Lung (tissue), 16 donors: ENCODE data around the gene AHCYL2. TPM values are rescaled to one million over a fixed set of nuclear protein-coding genes. Genes with fewer than 3 reads are reported as not detected.

Source experiments
- ATAC-seq: fragments of 200-7000 bp; cut with Tn5 transposase; one replicate; pipeline ENCODE4 v1.9.1; 2020; ENCODE audit warnings: moderate number of reproducible peaks; ENCODE audit not compliant: insufficient read depth, low FRiP score
- DNase-seq, 3 donors: peaks; one replicate each; pipeline ENCODE4 v3.0.0-alpha.2; 2013 to 2017
- H3K27ac ChIP-seq, 2 donors: one replicate each; pipeline ENCODE4 v1.5.1; 2013; ENCODE audit warnings: mild to moderate bottlenecking in 2 of 2, moderate library complexity in 2 of 2, control low read depth in 1 of 2, inconsistent platforms in 1 of 2, low read depth in 1 of 2, low read length in 1 of 2
- H3K27me3 ChIP-seq, 3 donors: one replicate each; pipeline ENCODE4 v1.5.1; 2013; ENCODE audit warnings: low read length in 2 of 3; ENCODE audit not compliant: control insufficient read depth in 3 of 3, insufficient read depth in 3 of 3
- H3K36me3 ChIP-seq, 4 donors: one replicate each; pipeline ENCODE4 v1.5.1; 2013; ENCODE audit warnings: low read length in 4 of 4, mild to moderate bottlenecking in 1 of 4, moderate library complexity in 1 of 4; ENCODE audit not compliant: control insufficient read depth in 4 of 4, insufficient read depth in 4 of 4
- H3K4me1 ChIP-seq, 5 donors: one replicate each; pipeline ENCODE4 v1.5.1; 2013; ENCODE audit warnings: low read length in 5 of 5, mild to moderate bottlenecking in 2 of 5, moderate library complexity in 1 of 5; ENCODE audit not compliant: control insufficient read depth in 5 of 5, insufficient read depth in 5 of 5
- H3K4me3 ChIP-seq: one replicate; pipeline ENCODE4 v1.5.1; 2013; ENCODE audit warnings: mild to moderate bottlenecking, control low read depth, moderate library complexity
- H3K9ac ChIP-seq, 2 donors: one replicate each; pipeline ENCODE4 v1.5.1; 2013; ENCODE audit warnings: low read length in 2 of 2, control low read depth in 1 of 2; ENCODE audit not compliant: insufficient read depth in 1 of 2
- H3K9me3 ChIP-seq, 4 donors: one replicate each; pipeline ENCODE4 v1.5.1; 2013; ENCODE audit warnings: low read length in 3 of 4, mild to moderate bottlenecking in 1 of 4, moderate library complexity in 1 of 4; ENCODE audit not compliant: control insufficient read depth in 4 of 4, insufficient read depth in 3 of 4
- CTCF ChIP-seq: IDR thresholded peaks from 2 replicates; pipeline ENCODE4 v1.5.1; 2012; ENCODE audit warnings: mild to moderate bottlenecking; ENCODE audit errors: control extremely low read depth, extremely low read depth
- WGBS, 2 donors: extraction: QIAGEN DNeasy Blood & Tissue Kit; methylation state at CpG; one replicate each; pipeline ENCODE4 v1.1.7; 2013; 5-methylcytosine and 5-hydroxymethylcytosine counted together
- long read RNA-seq, 5 donors: transcript quantifications; one replicate each; lab custom pipeline, GENCODE V29; 2026
- polyA plus RNA-seq, 2 donors: library from polyadenylated mRNA; stranded (reverse); fragments of 200-250 nt; gene quantifications; one replicate each; pipeline ENCODE4 v1.2.1, GENCODE V29; 2013
- total RNA-seq, 2 donors: library from RNA; depleted of rRNA in 1 of 2; stranded (reverse); fragments of >200 nt in 1 of 2; gene quantifications; one replicate each; pipeline ENCODE4 v1.2.1, GENCODE V29; 2014 to 2021
- donor health status: control.
- donor health status: control.
- donor health status: Bipolar disorder and iron deficiency.
- donor health status: healthy.
- donor health status: DM: yes; HTN: yes; CAD: no.

The AHCYL2 gene
- total RNA-seq: 100 to 1,000 TPM; 117 to 172 TPM
- 10 to 100 TPM; 16.3 to 70.8 TPM for polyA plus RNA-seq
- long read RNA-seq, donor 1, full-length matches to known transcripts: 8 of 8 reads
- long read RNA-seq, donor 1, partial matches to known transcripts: 0 of 8 reads
- long read RNA-seq, donor 1, other reads (novel, unspliced or antisense): 0 of 8 reads
- long read RNA-seq, donor 2: 0 reads
- long read RNA-seq, donor 3, full-length matches to known transcripts: 2 of 2 reads
- long read RNA-seq, donor 3, partial matches to known transcripts: 0 of 2 reads
- long read RNA-seq, donor 3, other reads (novel, unspliced or antisense): 0 of 2 reads
- long read RNA-seq, donor 4: 0 reads
- long read RNA-seq, donor 5, full-length matches to known transcripts: 1 of 1 reads
- long read RNA-seq, donor 5, partial matches to known transcripts: 0 of 1 reads
- long read RNA-seq, donor 5, other reads (novel, unspliced or antisense): 0 of 1 reads

- 1% methylated on average over 59 to 63 of the region's 63 CpGs for WGBS, 2 donors
- Histone ChIP-seq H3K27me3 (peaks cover 0 to 7% (median 0%) of the 10 kb centered on the region in 3 donors), H3K36me3 (no peaks in the 10 kb centered on the region), H3K4me1 (peaks cover 0 to 10% (median 3%) of the 10 kb centered on the region in 5 donors), H3K27ac (peak within 1 kb of the TSS; percentile 78 to 98), H3K4me3 (peak within 1 kb of the TSS; percentile 69), H3K9me3 (no peaks in the 10 kb centered on the region), H3K9ac (peak within 1 kb of the TSS; percentile 20 to 80)
- ATAC-seq: peak; percentile 99
- DNase-seq: peak; percentile 98 to 99 (median 99)
- no peak for TF ChIP-seq CTCF
Measured at GRCh38 chr7:129224251-129225205, at the start of gene AHCYL2. TSS of gene AHCYL2 (plus strand) at chr7:129225030.

GRCh38 chr7:129176916-129177710, 47.7 kb upstream of the AHCYL2 start:
- H3K9ac ChIP-seq: no peak overlapping the region
- 48 to 66% methylated on average over 11 of the region's 11 CpGs for WGBS, 2 donors
- H3K9me3 ChIP-seq: peaks cover 0 to 2% (median 0%) of the 10 kb centered on the region in 4 donors
- H3K4me1 ChIP-seq: peaks cover 0 to 4% (median 0%) of the 10 kb centered on the region in 5 donors
- no peak overlapping the region for H3K27ac ChIP-seq
- ATAC-seq: no peak
- no peak for TF ChIP-seq CTCF
- DNase-seq: peak; percentile 25 to 79 (median 78)
- H3K36me3 ChIP-seq: no peaks in the 10 kb centered on the region
- no peak overlapping the region for H3K4me3 ChIP-seq
- H3K27me3 ChIP-seq: peaks cover 0 to 29% (median 0%) of the 10 kb centered on the region in 3 donors

- TF ChIP-seq CTCF: no peak
- Histone ChIP-seq H3K9me3 (no peaks in the 10 kb centered on the region), H3K27ac (no peak overlapping the region), H3K4me1 (peaks cover 3 to 10% (median 4%) of the 10 kb centered on the region in 5 donors), H3K27me3 (peaks cover 0 to 4% (median 4%) of the 10 kb centered on the region in 3 donors), H3K9ac (no peak overlapping the region), H3K4me3 (no peak overlapping the region), H3K36me3 (no peaks in the 10 kb centered on the region)
- WGBS, 2 donors: 64 to 77% methylated on average over 6 of the region's 6 CpGs
- no peak for DNase-seq
- ATAC-seq: no peak
Measured at GRCh38 chr7:129184981-129185670, 39.7 kb upstream of the AHCYL2 start.
